ES-I3 (cell line): Measurements from ENCODE around the gene ATP8A1.
"Not testable (repeated sequence)": the region's sequence is repeated elsewhere in the genome, so short reads cannot be mapped to it uniquely, and the experiment has no call there.

ENCODE experiments used
- H3K36me3 ChIP-seq: 2 replicates; pipeline ENCODE4 v1.6.1; 2013; ENCODE audit warnings: mild to moderate bottlenecking, low read length, control low read depth, moderate library complexity; ENCODE audit not compliant: insufficient read depth
- H3K4me1 ChIP-seq: 2 replicates; pipeline ENCODE4 v1.6.1; 2013; ENCODE audit warnings: mild to moderate bottlenecking, control low read depth, low read length; ENCODE audit not compliant: insufficient read depth
- H3K9ac ChIP-seq: 2 replicates; pipeline ENCODE4 v1.6.1; 2013; ENCODE audit warnings: low read depth, mild to moderate bottlenecking, low read length, moderate library complexity
- H3K9me3 ChIP-seq: 2 replicates; pipeline ENCODE4 v1.6.1; 2013; ENCODE audit warnings: mild to moderate bottlenecking, low read length, moderate library complexity; ENCODE audit not compliant: control insufficient read depth, insufficient read depth

The ATP8A1 gene

GRCh38 chr4:42385516-42385915, 271.4 kb downstream of the ATP8A1 start:
- H3K36me3 ChIP-seq: no peaks in the 10 kb centered on the region
- H3K9ac ChIP-seq: no peak overlapping the region
- no peaks in the 10 kb centered on the region for H3K9me3 ChIP-seq
- no peaks in the 10 kb centered on the region for H3K4me1 ChIP-seq

DNA sequence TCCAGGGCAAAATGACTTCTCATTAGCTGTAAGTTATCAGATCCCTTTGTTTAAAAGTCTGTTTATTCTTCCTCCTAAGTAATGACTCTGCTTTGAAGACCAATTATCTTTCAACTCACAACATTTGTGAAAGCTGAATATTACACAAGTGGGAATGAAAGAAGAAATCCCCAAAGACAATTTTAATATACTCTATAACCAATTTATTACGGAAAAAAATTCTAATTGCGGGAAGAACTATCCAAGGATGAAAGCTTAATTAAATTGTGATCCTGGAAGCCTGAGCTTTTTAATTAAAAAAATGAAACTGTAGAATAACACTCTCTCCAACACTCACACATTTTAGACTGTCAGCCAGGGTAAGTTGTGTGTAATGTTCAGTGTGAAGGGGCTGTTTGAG, 275.2 kb downstream of the ATP8A1 start:
- H3K9me3 ChIP-seq: no peaks in the 10 kb centered on the region
- no peak overlapping the region for H3K9ac ChIP-seq
- no peaks in the 10 kb centered on the region for H3K4me1 ChIP-seq
- no peaks in the 10 kb centered on the region for H3K36me3 ChIP-seq

DNA sequence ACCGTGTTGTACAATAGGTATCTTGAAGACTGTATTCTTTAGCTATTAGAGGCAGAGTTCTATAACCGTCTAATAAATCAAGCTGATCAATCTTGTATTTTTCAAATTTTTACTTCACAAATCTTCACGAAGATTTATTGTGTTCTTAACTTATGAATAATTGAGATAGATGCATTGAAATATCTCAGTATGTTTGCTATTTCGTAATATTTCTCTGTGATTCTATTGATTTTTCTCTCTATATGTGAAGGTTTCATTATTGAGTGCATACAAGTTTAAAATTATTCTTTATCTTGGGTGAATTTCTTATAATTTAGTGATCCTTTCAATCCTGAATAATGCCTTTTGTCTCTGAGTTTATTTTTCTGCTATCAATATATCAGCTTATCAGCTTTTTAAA, 279.4 kb downstream of the ATP8A1 start:
- Histone ChIP-seq H3K9me3 (no peaks in the 10 kb centered on the region; the same call in 1 of the 2 replicates), H3K36me3 (no peaks in the 10 kb centered on the region), H3K4me1 (no peaks in the 10 kb centered on the region), H3K9ac (no peak overlapping the region)

- H3K9ac ChIP-seq, H3K9me3 ChIP-seq, H3K4me1 ChIP-seq, H3K36me3 ChIP-seq: not testable (repeated sequence)
Measured at GRCh38 chr4:42372303-42372702, 284.6 kb downstream of the ATP8A1 start.

- H3K9ac ChIP-seq: no peak overlapping the region
- no peaks in the 10 kb centered on the region for H3K4me1 ChIP-seq
- no peaks in the 10 kb centered on the region for H3K36me3 ChIP-seq
- no peaks in the 10 kb centered on the region; the same call in 1 of the 2 replicates for H3K9me3 ChIP-seq
Measured at GRCh38 chr4:42371305-42372252, 285.3 kb downstream of the ATP8A1 start.

DNA sequence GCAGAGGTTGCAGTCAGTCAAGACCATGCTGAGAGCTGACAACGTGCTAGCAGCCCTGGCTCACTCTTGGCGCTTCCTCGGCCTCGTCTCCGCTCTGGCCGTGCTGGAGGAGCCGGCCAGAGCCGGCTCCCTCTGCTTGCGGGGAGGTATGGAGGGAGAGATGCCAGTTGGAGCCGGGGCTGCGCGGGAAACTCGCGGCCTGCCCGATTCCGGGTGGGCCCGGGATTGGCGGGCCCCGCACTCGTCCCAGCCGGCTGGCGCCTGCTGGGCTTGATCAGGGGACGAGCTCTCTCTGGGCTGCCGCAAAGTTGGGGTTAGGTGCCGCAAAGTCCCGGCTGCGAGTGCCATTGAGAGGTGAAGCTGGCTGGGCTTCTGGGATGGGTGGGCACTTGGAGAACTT, 287.4 kb downstream of the ATP8A1 start:
- Histone ChIP-seq H3K9ac (no peak overlapping the region), H3K36me3 (no peaks in the 10 kb centered on the region), H3K4me1 (no peaks in the 10 kb centered on the region), H3K9me3 (no peaks in the 10 kb centered on the region)

GRCh38 chr4:42366959-42367358, 289.9 kb downstream of the ATP8A1 start:
- Histone ChIP-seq H3K36me3 (no peaks in the 10 kb centered on the region), H3K4me1 (no peaks in the 10 kb centered on the region), H3K9ac (no peak overlapping the region), H3K9me3 (no peaks in the 10 kb centered on the region)

DNA sequence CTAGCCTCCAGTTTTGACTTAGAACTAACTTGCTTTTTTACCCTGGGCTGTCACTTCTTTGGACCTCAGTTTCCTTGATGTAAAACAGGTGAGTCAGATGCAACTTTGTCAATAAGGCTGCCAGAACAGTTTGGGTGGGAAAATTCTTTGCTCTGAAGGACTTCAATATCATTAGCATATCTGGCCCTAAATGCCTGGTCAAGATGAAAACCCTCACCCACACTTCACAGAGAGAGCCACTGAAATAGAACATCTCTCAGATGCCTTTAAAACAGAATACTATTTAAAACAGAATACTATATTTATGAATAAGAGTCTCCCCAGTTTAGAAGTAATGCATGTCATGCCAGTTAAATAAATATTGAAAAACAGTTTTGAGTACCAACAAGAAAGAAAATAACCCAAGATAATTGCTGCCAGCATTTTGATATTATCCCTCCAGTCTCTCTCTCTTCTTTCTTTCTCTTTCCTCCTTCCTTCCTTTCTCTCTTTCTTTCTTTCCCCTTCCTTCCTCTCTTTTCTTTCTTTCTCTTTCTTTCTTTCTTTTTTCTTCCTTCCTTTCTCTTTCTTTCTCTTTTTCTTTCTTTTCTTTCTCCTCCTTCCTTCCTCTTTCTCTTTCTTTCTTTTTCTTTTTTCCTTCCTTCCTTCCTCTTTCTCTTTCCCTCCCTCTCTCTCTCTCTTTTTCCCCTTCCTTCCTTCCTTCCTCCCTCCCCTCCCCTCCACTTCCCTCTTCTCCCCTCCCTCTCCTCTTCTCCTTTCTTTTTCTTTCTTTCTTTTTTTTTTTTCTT, 292.4 kb downstream of the ATP8A1 start:
- Histone ChIP-seq H3K4me1 (no peaks in the 10 kb centered on the region), H3K9ac (no peak overlapping the region), H3K36me3 (no peaks in the 10 kb centered on the region), H3K9me3 (no peaks in the 10 kb centered on the region)

DNA sequence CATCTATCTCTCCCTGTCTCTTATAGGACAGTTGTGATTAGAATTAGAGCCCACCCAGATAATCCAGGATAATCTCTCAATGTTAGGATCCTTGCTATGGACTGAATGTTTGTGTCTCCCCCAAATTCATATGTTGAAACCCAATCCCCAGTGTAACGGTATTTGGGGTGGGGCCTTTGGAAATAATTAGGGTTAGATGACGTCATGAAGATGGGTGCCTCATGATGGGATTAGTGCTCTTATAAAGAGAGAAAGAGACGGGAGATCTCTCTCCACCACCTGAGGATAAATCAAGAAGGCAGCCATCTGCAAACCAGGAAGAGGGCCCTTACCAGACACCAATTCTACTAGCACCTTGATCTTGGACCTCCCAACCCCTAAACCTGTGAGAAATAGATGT, 293.3 kb downstream of the ATP8A1 start:
- Histone ChIP-seq H3K9ac (no peak overlapping the region), H3K9me3 (no peaks in the 10 kb centered on the region), H3K4me1 (no peaks in the 10 kb centered on the region), H3K36me3 (no peaks in the 10 kb centered on the region)

- Histone ChIP-seq H3K4me1 (no peaks in the 10 kb centered on the region), H3K36me3 (no peaks in the 10 kb centered on the region), H3K9me3 (no peaks in the 10 kb centered on the region), H3K9ac (no peak overlapping the region)
Measured at GRCh38 chr4:42362591-42362990, 294.3 kb downstream of the ATP8A1 start.

GRCh38 chr4:42361456-42361855, 295.4 kb downstream of the ATP8A1 start:
- no peaks in the 10 kb centered on the region for H3K4me1 ChIP-seq
- no peak overlapping the region for H3K9ac ChIP-seq
- no peaks in the 10 kb centered on the region for H3K36me3 ChIP-seq
- H3K9me3 ChIP-seq: no peaks in the 10 kb centered on the region

DNA sequence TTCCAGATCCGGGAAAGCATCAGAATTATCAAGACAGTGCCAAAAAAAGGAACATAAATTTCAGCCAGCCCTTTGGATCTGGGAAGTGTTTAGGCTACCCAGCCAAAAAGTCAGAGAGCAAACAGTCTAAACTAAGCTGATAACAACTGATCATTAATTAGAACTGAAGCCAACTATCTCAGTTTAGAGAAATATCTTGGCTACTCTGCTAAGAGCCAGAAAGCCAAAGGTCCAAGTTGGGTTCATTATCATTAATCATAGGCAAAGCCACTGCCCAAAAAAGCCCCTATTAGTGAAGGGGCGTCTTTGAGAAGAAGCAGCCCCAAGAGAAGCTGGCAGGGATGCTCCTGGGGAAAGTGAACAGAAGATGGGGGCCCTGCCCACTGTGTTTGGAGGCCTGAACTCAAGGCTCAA, 296.6 kb downstream of the ATP8A1 start:
- Histone ChIP-seq H3K9ac (no peak overlapping the region), H3K36me3 (no peaks in the 10 kb centered on the region), H3K4me1 (no peaks in the 10 kb centered on the region), H3K9me3 (no peaks in the 10 kb centered on the region)

DNA sequence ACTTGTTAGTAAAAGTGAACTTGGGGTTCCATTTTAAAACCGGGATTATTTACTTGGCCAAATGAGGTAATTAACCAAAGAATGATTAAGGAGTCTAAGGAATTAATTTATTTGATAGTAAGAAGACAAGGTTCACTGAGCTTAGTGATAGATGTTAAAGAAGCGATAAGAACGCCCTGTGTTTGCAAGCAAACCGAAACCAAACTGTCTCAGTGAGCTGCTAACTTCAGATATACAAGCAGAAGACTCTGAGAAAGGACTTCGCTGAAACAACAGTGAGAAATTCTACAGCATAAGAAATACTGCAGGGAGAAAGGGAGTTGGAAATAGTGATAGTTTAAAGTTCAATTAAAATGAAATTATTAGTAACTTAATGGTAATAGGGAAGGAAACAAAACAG, 297.2 kb downstream of the ATP8A1 start:
- no peaks in the 10 kb centered on the region for H3K4me1 ChIP-seq
- no peak overlapping the region for H3K9ac ChIP-seq
- H3K9me3 ChIP-seq: no peaks in the 10 kb centered on the region
- H3K36me3 ChIP-seq: no peaks in the 10 kb centered on the region
